Endothelial cell of umbilical vein (primary cell): ENCODE data around the gene SLC7A6OS. TPM values are rescaled to one million over a fixed set of nuclear protein-coding genes. Genes with fewer than 3 reads are reported as not detected.

ENCODE experiments used
- BruUV-seq: library from RNA; stranded (reverse); fragments of 400-500 nt; replicated peaks from 2 replicates; lab custom pipeline; 2021; lab: Mats Ljungman, UMichigan
- CTCF ChIA-PET: fragments of 300-600, 350-600 bp; sonication (Branson Sonifier 250); formaldehyde crosslinking; loops from one replicate; lab custom pipeline; 2021; ENCODE audit warnings: antibody characterized with exemption, inconsistent platforms; lab: Charles Lee
- POLR2A ChIA-PET: fragments of 300-600, 350-600 bp; sonication (Branson Sonifier 250); formaldehyde crosslinking; loops from one replicate; lab custom pipeline; 2021; ENCODE audit warnings: antibody characterized with exemption, inconsistent platforms; lab: Charles Lee
- DNase-seq: peaks from one replicate; pipeline ENCODE4 v3.0.0-alpha.2; 2011; ENCODE audit warnings: low read depth, low spot score
- FAIRE-seq: peaks from 2 replicates; lab custom pipeline; 2011; peaks lifted over from hg19 to GRCh38; lab: Jason Lieb, UNC
- H2AFZ ChIP-seq: 2 replicates; pipeline ENCODE4 v1.6.0; 2012; ENCODE audit warnings: low read depth, low read length, control low read depth, inconsistent platforms
- H3K27ac ChIP-seq: 2 replicates; pipeline ENCODE4 v1.5.1; 2011; ENCODE audit warnings: low read depth, mild to moderate bottlenecking, control low read depth, low read length, moderate library complexity; ENCODE audit not compliant: insufficient read depth
- H3K27me3 ChIP-seq, 2 experiments: 2 replicates each; pipeline versions ENCODE4 v1.6.0 to v1.6.1; 2011; ENCODE audit warnings: low read length in 2 of 2, mixed read lengths in 1 of 2; ENCODE audit not compliant: control insufficient read depth in 2 of 2, insufficient read depth in 2 of 2
- H3K36me3 ChIP-seq, 2 experiments: 2 replicates in 1 of 2; 3 replicates in 1 of 2; pipeline ENCODE4 v1.5.1; 2011; ENCODE audit warnings: low read length in 2 of 2, mild to moderate bottlenecking in 1 of 2, moderate library complexity in 1 of 2; ENCODE audit not compliant: control insufficient read depth in 2 of 2, insufficient read depth in 2 of 2; ENCODE audit errors: extremely low read depth in 1 of 2
- H3K4me1 ChIP-seq: 3 replicates; pipeline ENCODE4 v1.5.1; 2011; ENCODE audit warnings: mild to moderate bottlenecking, low read length; ENCODE audit not compliant: control insufficient read depth, insufficient read depth; ENCODE audit errors: extremely low read depth
- H3K4me2 ChIP-seq: 2 replicates; pipeline ENCODE4 v1.6.1; 2011; ENCODE audit warnings: low read length, control low read depth, mixed read lengths; ENCODE audit not compliant: insufficient read depth
- H3K4me3 ChIP-seq, 3 experiments: fragments of 200-600 bp in 1 of 3; sonication (generic), shearing (Covaris generic) in 1 of 3; replicated peaks in 1 of 3; 2 replicates each; pipeline ENCODE4 v1.5.1; 2011 to 2016; ENCODE audit warnings: control low read depth in 3 of 3, low read length in 3 of 3, mild to moderate bottlenecking in 2 of 3, inconsistent platforms in 1 of 3, low read depth in 1 of 3, moderate library complexity in 1 of 3; ENCODE audit not compliant: insufficient read depth in 1 of 3
- H3K79me2 ChIP-seq: 2 replicates; pipeline ENCODE4 v1.6.0; 2012; ENCODE audit warnings: low read length, inconsistent platforms; ENCODE audit not compliant: control insufficient read depth, insufficient read depth
- H3K9ac ChIP-seq: replicated peaks from 2 replicates; pipeline ENCODE3; 2011; ENCODE audit warnings: low read length, control low read depth; ENCODE audit not compliant: insufficient read depth; ENCODE audit errors: extremely low read depth
- H3K9me1 ChIP-seq: replicated peaks from 3 replicates; pipeline ENCODE4 v1.6.0; 2011; ENCODE audit warnings: mild to moderate bottlenecking, low read length; ENCODE audit not compliant: control insufficient read depth, insufficient read depth; ENCODE audit errors: extremely low read depth
- H3K9me3 ChIP-seq: replicated peaks from 2 replicates; pipeline ENCODE4 v1.5.1; 2012; ENCODE audit warnings: low read length, inconsistent platforms; ENCODE audit not compliant: control insufficient read depth, insufficient read depth
- H4K20me1 ChIP-seq: replicated peaks from 2 replicates; pipeline ENCODE3; 2011; ENCODE audit warnings: mild to moderate bottlenecking, low read length; ENCODE audit not compliant: control insufficient read depth, insufficient read depth; ENCODE audit errors: extremely low read depth
- CTCF ChIP-seq, 2 donors: IDR thresholded peaks; 1 replicate in 1 of 2; 2 replicates in 1 of 2; pipeline ENCODE4 v1.5.1; 2011; ENCODE audit warnings: low read length in 2 of 2, mild to moderate bottlenecking in 2 of 2, moderate library complexity in 2 of 2, control low read depth in 1 of 2, inconsistent platforms in 1 of 2, low read depth in 1 of 2; ENCODE audit not compliant: insufficient read depth in 1 of 2; ENCODE audit errors: extremely low read depth in 1 of 2
- EZH2 ChIP-seq: IDR thresholded peaks from 2 replicates; pipeline ENCODE4 v1.6.1; 2012; ENCODE audit warnings: borderline replicate concordance, low read depth, mild to moderate bottlenecking, moderate library complexity, low read length, inconsistent platforms; ENCODE audit not compliant: severe bottlenecking
- GATA2 ChIP-seq: IDR thresholded peaks from 2 replicates; pipeline ENCODE4 v1.7.0; 2011; ENCODE audit warnings: low read depth, mild to moderate bottlenecking, moderate library complexity, mixed read lengths, low read length; ENCODE audit not compliant: insufficient read length, insufficient read depth
- JUN ChIP-seq: IDR thresholded peaks from 2 replicates; pipeline ENCODE4 v1.6.1; 2011; ENCODE audit warnings: borderline replicate concordance, low read depth; ENCODE audit not compliant: insufficient read length, insufficient read depth
- MAX ChIP-seq: IDR thresholded peaks from 2 replicates; pipeline ENCODE4 v1.6.1; 2011; ENCODE audit not compliant: insufficient read depth, insufficient read length
- MYC ChIP-seq: IDR thresholded peaks from one replicate; pipeline ENCODE4 v1.6.1; 2011; ENCODE audit warnings: mild to moderate bottlenecking, low read depth, low read length
- POLR2A ChIP-seq: IDR thresholded peaks from 2 replicates; pipeline ENCODE4 v1.6.1; 2012; ENCODE audit warnings: low read depth, mild to moderate bottlenecking, control low read depth, low read length
- POLR2AphosphoS5 ChIP-seq: IDR thresholded peaks from 2 replicates; pipeline ENCODE4 v1.6.1; 2012; ENCODE audit warnings: low read depth, mild to moderate bottlenecking, control low read depth, low read length, moderate library complexity; ENCODE audit not compliant: insufficient read depth
- dilution Hi-C: fragments of 300-500 bp; cut with MboI; formaldehyde crosslinking; loops from one replicate; pipeline ENCODE4 v1.15.0; 2019; ENCODE audit warnings: low sequenced_read_pairs; ENCODE audit not compliant: extremely low pct_ligation_motif_present
- intact Hi-C: fragments of 100-400 bp; cut with micrococcal nuclease; formaldehyde crosslinking; loops from one replicate; pipeline ENCODE4 v1.10.0; 2022
- polyA plus RNA-seq, 4 experiments: library from polyadenylated mRNA; depleted of rRNA in 3 of 4; stranded (reverse) in 3 of 4; unstranded in 1 of 4; fragments of >200 nt; gene quantifications; 2 replicates each; pipeline versions ENCODE4 v1.2.1 to v1.2.3, GENCODE V29; 2011 to 2012; ENCODE audit warnings: missing spikeins in 1 of 4
- total RNA-seq: library from RNA; stranded (reverse); gene quantifications from 2 replicates; pipeline ENCODE4 v1.2.3, GENCODE V29; 2021

SLC7A6OS gene
- total and polyA plus RNA-seq, 2 donors (not counting 3 experiments of a cell fraction or from before 2014, with no cell fraction given) = 8.3 to 22.9 TPM

- Histone ChIP-seq H3K36me3 (peaks cover 5 to 13% of the 10 kb centered on the region in 2 experiments), H3K9me3 (no peaks in the 10 kb centered on the region), H3K4me3 (peak overlapping the region; percentile 80 to 84 (median 83)), H3K27ac (no peak overlapping the region), H2AFZ (no peak overlapping the region), H3K4me2 (peak overlapping the region; percentile 39), H4K20me1 (no peaks in the 10 kb centered on the region), H3K27me3 (no peaks in the 10 kb centered on the region), H3K9ac (peak overlapping the region; percentile 85), H3K79me2 (peaks cover 71% of the 10 kb centered on the region), H3K4me1 (peaks cover 20% of the 10 kb centered on the region), H3K9me1 (no peaks in the 10 kb centered on the region)
- no peak for FAIRE-seq
- no TSS peak for BruUV-seq
- no peak for DNase-seq
- CTCF ChIA-PET = interaction anchor here (1.2 kb wide), 1 partner anchor 46 kb away, joined by 3 read pairs; no protein-coding TSS in a partner anchor
- POLR2A ChIA-PET = no interaction called here
- dilution Hi-C loops (no loop called here), intact Hi-C loops (loop anchor here (1.0 to 2.0 kb wide), 3 partner anchors 15 to 44 kb away; no protein-coding TSS in a partner anchor)
- TF ChIP-seq JUN (no peak), POLR2A (no peak), MAX (no peak), EZH2 (no peak), CTCF (IDR thresholded peaks at IDR 0.05; ENCODE audit: extremely low read depth in 1 of 2, insufficient read depth in 1 of 2, low read depth in 1 of 2, low read length in 2 of 2) (no peak), GATA2 (no peak), MYC (no peak), POLR2AphosphoS5 (no peak)
Observed at GRCh38 chr16:68309799-68310198, 947 bp downstream of the SLC7A6OS start.
